ENCODE data around the gene ATRAID.

Gene ATRAID

DNA sequence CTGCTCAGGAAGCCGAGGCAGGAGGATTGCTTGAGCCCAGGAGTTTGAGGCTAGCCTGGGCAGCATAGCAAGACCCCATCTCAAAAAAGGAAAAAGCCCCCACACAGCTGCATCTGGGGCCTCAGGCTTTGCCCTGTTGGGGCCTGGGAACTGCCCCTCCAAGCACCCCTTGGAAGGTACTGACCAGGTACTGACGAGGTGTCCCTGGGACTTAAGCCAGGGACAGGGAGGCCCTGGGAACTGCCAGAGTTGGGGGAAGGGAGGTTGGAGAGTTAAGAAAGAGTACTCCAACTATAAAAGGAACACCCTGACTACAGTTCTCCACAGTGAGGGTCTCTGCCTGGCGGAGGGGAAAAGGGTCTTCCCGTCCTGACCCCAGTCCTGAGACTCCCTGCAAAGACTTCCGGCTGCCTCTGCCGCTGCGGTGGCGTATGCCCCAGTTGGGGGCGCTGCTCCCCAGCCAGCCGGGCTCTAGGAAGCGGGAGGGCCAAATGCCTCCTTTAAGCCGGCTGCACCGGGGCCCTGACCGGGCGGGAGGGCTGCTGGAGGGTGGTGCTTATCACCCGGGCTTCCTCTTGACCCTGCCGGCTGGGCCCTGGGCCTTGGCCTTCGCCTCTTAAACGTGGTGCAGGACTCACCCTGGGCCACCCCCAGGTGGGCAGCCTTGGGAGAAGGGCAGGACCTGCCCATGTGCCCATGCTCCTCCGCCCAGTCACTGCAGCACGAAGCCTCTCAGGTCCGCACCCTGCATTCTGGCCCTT lies 38.2 kb downstream of the ATRAID start:
- DNase-seq (ENCODE audit: low read depth in 2 of 2): no peak

DNA sequence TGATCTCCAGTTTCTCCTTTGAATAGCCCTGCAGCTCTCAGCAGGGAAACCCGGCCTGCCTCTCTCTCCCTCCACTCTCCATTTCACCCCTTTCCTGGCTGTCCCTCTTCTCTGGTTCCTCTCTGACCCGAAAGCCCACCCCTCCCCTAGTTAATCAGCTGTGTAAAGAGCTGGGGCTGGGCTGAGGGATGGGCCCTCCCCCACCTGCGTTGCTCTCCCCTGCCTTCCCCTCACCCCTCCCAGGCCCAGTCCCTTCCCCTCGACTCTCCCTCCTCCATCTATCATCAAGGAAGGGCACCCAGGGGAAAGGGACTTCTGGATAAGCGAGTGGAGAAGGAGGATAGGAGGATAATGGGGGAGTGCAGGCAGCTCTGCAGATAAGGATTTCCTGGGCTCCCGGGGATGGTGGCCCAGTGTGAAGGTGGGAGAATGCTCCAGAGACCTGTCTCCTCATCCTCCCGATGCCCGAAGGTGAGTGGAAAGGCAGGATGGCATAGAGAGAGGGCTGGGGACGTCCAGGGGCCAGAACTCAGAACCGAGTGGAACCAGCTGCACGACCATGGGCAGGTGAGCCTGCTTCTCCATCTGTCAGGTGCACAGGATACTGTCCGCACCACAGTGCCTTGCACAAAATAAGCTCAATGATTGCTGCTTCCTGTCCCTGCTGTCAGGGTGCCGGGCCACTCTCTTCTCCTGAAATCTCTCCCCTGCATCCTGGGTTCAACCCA lies 39.0 kb downstream of the ATRAID start:
- DNase-seq (ENCODE audit: low read depth in 2 of 2): no peak

DNA sequence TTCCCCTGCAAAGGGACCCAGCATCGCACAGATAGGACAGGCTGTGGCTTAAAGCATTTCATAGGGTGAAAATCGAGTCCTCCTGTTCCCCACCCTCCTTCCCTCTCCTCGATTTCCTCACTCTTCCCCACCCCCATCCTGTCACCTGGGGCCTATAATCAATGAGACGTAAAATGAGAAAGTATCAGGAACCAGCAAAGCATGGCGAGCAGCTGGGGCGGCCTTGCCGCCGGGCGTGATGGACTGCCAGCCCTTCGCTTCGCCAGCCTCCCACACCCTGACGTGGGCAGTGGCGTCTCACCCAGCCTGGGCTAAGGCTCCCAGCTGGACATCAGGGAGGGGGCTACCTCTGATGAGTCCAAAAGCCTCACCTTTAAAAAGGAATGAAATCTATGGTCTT lies 39.9 kb downstream of the ATRAID start:
- no peak for DNase-seq (ENCODE audit: low read depth in 2 of 2)

DNA sequence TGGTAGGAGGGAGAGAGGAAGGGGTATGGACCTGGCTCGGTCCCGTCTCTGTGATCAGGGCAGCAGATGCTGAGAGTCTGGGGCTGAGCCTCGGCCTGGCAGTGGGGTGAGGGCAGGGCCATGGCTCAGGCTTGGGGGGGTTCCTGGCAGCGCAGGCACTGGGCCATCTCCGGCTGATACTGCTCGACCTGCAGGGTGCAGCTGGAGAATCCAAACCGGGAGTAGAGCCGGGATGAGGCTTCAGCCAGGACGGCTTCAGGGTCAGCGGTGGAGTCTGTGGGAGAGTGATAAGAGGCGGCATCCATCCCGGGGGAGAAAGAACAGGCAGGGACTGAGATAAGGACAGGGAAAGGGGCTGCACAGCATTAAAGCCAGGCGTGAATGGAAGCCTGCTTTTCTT lies 43.3 kb downstream of the ATRAID start:
- no peak for DNase-seq (ENCODE audit: low read depth in 2 of 2)

DNA sequence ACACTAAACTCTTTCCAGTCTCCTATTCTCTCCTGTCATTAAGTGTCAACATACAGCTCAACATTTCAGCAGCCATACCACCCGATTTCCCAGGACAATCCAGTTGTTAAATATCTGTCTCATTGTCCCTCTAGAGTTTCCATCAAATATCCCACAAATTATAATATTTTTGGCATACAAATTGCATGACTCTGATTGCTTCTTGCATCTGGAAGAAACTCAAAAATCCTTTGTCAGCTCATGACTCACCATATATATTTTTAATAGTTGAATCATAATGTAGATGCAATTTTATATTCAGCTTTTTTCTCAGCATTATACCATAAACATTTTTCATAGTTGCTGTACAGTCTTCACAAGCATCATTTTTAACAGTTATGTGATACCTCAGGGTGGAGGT lies 43.8 kb downstream of the ATRAID start:
- DNase-seq (ENCODE audit: low read depth in 2 of 2): peak; percentile 33 to 45

DNA sequence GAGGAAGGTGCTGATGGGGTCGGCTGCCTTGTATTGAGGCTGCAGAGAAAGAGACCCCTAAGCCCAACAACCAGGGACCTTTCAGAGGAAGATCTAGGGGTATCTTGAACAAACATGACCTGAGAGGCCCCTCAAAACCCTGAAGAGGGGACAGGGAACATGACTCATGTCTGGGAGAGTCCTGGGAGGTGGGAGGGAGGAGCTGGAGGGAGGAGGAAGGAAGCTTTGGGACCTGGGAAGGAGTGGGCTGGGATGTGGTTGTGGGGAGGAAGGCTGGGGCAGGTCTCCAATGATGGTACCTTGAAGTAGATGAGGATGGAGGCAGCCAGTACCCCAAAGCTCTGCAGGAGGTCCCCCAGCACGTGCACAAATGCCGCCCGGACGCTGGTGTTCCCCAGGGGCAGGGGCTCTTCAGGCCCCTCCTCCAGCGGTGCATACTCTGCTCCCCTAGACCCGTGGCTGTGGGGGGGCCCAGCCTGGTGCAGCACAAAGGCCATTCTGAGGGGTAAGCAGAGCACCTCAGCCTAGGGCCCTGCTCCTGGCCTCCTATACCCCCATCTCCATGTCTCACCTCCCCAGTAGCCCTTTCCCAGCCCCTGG lies 45.1 kb downstream of the ATRAID start:
- DNase-seq (ENCODE audit: low read depth in 2 of 2): no peak

DNA sequence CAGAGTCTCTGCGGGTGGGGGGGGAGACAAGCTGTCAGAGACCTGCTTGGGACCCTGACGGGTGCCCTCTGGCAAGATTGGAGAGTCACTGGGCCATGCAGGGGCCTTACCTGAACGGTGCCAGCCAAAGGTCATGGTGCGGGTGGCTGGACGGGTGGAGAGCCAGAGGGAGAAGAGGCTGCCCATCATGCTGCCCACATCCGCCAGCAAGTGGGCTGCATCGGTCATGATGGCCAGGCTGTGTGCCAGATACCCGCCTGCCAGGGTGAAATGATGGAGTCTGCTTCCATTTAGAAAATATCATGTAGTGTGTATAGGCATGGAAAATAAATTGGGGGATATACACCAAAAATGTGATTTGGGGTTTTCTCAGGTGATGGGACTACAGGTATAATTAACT lies 46.2 kb downstream of the ATRAID start:
- DNase-seq (ENCODE audit: low read depth in 2 of 2): no peak

DNA sequence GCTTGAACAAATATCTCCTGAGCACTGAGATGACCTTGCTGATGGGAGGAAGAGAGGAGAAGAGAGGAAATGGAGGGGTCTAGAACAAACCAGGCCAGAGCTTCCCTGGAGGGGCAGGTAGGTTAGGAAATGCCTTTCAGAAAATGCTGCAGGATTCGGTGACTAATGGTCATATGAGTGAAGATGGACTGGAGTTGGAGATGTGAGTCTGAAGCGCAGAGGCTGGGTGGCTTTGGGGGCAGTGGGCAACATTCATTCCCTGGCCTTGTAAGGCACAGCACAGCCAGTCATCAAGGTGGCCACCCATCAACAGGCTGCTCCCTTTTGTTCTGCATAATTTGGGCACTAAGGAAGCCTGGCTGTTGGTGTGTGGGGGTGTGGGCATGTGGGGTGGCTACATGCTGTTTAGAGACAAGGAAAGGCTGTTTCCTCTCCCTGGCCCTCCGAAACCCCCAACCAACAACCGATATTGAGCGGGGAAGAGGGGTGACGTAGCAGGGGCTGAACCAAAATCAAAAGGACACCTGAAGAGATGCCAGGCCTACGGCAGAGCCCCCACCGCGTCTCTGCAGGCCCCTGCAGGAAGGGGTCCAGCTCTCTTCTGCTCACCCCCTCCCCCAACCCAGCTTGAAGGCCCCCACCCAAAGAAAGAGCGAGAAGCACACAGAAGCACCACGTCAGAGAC lies 49.5 kb downstream of the ATRAID start:
- DNase-seq (ENCODE audit: low read depth in 2 of 2): no peak

DNA sequence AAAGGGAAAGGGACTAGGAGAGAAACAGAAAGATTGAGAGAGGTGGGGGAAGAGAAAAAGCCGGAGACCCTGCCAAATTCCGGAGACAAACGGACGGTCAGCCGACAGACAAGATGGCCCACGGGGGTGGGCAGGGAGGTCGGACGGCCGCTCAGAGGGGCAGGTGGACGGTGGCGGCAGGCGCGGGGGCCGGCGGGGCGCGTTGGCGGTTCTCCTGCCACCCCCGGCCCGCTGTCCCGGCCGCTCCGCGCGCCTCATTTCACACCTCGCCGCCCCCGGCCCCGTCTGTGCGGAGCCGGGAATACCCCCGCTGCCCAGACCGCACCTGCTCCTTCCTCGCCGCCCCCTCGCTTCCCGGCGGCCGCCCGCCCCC lies 50.1 kb downstream of the ATRAID start:
- DNase-seq (ENCODE audit: low read depth in 2 of 2): no peak

DNA sequence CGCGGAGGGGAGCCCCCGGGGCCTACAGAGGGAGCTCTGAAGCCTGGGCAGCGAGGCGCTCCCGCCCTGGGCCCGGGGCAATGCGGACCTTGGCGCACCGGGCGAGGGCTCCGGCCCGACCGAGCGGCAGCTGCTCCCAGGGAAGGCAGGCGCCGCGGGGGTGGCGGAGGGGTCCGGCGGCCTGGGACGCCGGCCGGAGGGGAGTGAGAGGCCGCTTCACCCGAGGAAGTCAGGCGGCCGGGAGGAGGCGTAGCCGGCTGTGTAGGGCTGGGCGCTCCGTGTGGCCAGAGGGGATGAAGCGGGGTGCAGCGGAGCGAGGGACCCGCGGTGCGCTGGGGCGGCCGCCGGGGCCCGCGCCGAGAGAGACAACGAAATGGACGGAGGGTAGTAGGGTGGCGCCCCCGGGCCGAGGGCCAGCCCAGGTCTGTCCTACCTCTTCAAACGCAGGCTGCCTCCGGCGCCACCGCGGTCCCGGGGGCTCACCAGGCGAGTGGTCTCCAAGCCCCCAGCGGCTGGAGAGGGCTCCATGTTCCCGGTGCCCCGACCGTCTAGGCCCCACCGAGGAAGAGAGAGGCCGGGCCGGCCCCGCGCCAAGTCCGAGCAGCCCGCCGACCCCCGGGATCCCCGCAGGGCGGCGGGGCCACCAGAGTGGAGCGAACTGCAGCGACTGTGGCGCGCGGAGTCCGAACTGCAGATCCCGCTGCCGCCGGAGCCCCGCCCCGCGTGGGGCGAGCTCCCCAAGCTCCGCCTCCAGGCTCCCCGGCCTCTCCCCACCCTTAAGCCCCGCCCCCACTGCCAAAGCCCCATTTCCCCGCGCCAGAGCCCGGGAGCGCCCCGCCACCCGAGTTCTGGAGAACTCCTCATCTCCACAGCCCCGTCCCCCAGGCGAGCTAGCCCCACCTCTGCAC lies 50.8 kb downstream of the ATRAID start, which contains the start of gene SLC30A3:
Gene SLC30A3, minus strand, starts transcription at position 669 of the 908 bp plus-strand sequence. Its CDS starts 141 bp downstream, at position 528.
- DNase-seq (ENCODE audit: low read depth in 2 of 2): no peak

DNA sequence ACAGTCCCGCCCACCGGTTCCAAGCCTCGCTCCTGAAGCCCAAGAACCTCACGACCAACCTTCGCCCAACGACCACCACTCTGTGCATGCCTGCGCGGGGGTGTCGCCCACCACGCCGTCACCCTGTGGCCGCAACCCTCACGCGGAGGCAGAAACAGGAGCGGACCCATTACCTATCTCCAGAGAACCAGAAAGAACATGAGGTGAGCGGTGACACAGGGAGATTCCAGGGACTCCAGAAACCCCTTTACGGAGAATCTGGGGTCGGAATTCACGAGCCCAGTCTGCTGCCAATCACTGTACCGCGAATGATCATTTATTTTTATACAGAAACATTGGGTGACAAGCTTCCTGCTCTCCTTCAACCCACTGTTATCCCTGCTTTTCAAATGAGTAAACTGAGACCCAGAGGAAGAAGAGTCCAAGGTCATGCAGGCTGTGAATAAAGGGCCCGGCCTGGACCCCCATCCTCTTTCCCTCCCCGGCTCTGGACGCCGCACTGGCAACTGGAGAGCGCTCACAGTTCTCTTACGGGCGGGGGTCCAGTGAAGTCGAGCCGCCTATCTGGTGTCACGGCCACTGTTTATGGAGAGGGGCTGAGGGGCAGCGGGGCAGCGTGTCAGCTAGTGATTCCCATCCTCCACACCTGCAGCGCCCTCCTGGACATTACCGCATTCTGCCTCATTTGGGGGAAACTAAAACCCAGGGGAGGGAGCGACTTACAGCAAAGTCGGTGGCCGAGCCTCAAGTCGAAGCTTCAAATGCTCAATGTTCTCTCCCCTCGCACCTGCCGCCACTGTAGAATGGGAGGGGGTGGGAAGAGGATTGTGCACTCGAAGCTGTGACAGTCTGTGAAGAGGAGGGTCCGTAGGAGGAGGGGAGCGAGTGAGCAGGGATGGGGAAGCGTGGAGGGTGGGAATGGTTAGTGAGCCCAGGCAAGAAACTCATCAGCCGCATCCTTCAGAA lies 51.7 kb downstream of the ATRAID start:
- DNase-seq (ENCODE audit: low read depth in 2 of 2): no peak

DNA sequence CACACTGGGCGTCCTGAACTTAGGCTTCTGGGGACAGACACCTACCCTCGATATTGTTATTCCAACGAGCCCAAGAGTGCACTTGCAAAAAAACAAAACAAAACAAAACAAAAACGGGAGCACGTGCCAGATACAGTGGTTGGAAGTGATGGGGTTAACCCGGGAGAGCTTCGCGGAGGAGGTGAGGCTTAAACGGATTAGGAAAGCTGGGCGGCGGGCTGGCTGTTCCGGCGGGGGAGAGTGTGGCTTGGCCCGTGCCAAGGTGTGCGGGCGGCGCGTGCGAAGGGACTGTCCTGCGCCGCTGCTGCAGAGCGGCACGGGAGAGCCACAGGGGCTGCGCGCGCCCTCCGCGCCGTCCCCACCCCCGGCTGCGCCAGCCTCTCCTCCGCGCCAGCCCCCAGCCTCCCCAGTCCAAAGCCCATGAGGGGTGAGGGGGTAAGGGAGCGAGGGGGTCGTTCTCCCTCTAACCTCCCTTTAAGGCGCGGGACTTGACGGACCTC lies 52.5 kb downstream of the ATRAID start:
- DNase-seq (ENCODE audit: low read depth in 2 of 2): no peak

DNA sequence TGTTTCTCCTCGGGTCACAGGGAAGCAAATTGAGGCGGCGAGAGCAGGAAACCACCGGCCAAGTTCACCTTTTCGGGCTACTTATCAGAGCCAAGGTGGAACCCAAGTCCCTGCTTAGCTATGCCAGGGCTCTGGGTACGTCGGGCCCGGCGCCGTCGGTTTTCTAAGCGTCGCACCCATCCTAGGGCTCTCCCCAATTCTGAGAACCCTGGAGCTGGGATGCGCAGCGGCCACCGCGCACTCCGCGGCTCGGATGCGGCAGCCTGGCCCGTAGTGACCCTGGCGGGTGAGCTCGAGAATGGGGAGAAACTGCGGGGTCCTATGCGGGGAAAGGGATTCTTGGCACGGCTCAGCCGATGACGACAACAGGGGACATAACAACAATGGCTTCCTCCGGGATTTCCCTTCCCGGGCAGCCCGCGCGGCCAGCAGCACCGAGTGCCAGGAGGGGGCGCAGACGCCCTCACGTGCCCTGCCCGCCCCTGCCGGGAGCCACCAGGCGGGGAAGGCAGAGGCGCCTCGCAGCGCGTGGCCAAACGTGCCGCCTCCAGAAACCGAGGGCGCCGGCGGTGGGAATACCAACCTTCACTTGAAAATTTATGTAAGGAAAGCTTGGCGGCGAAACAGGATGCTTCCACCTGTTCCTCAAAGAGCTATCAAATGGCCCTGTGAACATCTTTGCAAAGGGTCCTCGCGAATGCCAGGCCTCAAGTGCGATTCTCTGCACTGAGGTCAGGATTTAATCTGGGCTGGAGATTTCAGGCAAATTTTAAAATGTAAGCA lies 53.1 kb downstream of the ATRAID start:
- DNase-seq (ENCODE audit: low read depth in 2 of 2): no peak

DNA sequence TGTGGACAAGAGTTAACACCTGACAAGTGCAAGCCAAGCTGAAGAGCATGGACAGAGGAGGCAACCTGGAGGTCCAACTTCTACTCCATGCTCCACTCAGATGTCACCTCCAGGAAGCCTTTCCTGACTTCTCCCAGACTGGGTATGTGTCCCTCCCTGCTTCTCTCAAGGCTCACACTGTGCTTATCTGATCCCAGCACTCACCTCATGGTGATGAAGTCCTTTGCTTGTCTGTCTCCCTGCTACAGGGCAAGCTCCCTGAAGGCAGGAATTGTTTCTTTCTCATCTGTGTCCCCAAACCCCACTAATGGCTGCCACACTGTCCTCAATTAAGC lies 53.7 kb downstream of the ATRAID start:
- no peak for DNase-seq (ENCODE audit: low read depth in 2 of 2)

Measured in fibroblast of skin of left quadriceps (primary cell).